GM23338 (cell line): Measurements from ENCODE around the gene GALNT11. TPM values are rescaled to one million over a fixed set of nuclear protein-coding genes. Genes with fewer than 3 reads are reported as not detected.

Experiments used
- ATAC-seq: fragments of 200-7000 bp; cut with Tn5 transposase; 3 replicates; pipeline ENCODE4 v1.9.1; 2020
- DNase-seq: peaks from one replicate; pipeline ENCODE4 v3.0.0-alpha.2; 2015; ENCODE audit warnings: low spot score
- H2AFZ ChIP-seq: fragments of 200-600 bp; sonication (generic); 2 replicates; pipeline ENCODE4 v1.8.0; 2016; ENCODE audit warnings: antibody characterized with exemption, mild to moderate bottlenecking, moderate library complexity
- H3F3A ChIP-seq: fragments of 200-600 bp; sonication (generic); replicated peaks from 2 replicates; pipeline ENCODE4 v1.8.0; 2017; ENCODE audit warnings: antibody characterized with exemption, mixed run types, low read depth
- H3K27ac ChIP-seq: fragments of 200-600 bp; sonication (generic); 2 replicates; pipeline ENCODE4 v1.6.1; 2016; ENCODE audit warnings: low read depth
- H3K27me3 ChIP-seq: fragments of 200-600 bp; sonication (generic); 2 replicates; pipeline ENCODE4 v1.8.0; 2016; ENCODE audit warnings: mild to moderate bottlenecking, mixed run types, moderate library complexity; ENCODE audit not compliant: insufficient read depth
- H3K36me3 ChIP-seq: fragments of 200-600 bp; sonication (generic); 2 replicates; pipeline ENCODE4 v1.8.0; 2016; ENCODE audit warnings: mild to moderate bottlenecking; ENCODE audit not compliant: insufficient read depth
- H3K4me1 ChIP-seq: fragments of 200-600 bp; sonication (generic); 2 replicates; pipeline ENCODE4 v1.8.0; 2016; ENCODE audit warnings: mild to moderate bottlenecking, moderate library complexity; ENCODE audit not compliant: insufficient read depth
- H3K4me2 ChIP-seq: fragments of 200-600 bp; sonication (generic); 2 replicates; pipeline ENCODE4 v1.7.1; 2017; ENCODE audit warnings: mixed run types
- H3K4me3 ChIP-seq: fragments of 200-600 bp; sonication (generic); 2 replicates; pipeline ENCODE4 v1.6.1; 2016; ENCODE audit warnings: mixed run types
- H3K79me2 ChIP-seq: fragments of 200-600 bp; sonication (generic); replicated peaks from 2 replicates; pipeline ENCODE4 v1.8.0; 2017; ENCODE audit warnings: mild to moderate bottlenecking; ENCODE audit not compliant: insufficient read depth
- H3K9me2 ChIP-seq: fragments of 200-600 bp; sonication (generic); 2 replicates; pipeline ENCODE4 v1.8.0; 2017; ENCODE audit not compliant: insufficient read depth
- H4K20me1 ChIP-seq: fragments of 200-600 bp; sonication (generic); replicated peaks from 2 replicates; pipeline ENCODE4 v1.8.0; 2017; ENCODE audit warnings: mild to moderate bottlenecking; ENCODE audit not compliant: insufficient read depth
- H3K27ac Mint-ChIP-seq: 2 replicates; pipeline ENCODE4 v1.8.0; 2020; ENCODE audit warnings: inconsistent platforms, mild to moderate bottlenecking, moderate library complexity, mixed read lengths
- H3K27me3 Mint-ChIP-seq: 3 replicates; pipeline ENCODE4 v1.8.0; 2022; ENCODE audit warnings: low read depth, mild to moderate bottlenecking, moderate library complexity, mixed read lengths, inconsistent platforms; ENCODE audit not compliant: insufficient read depth, poor library complexity
- H3K36me3 Mint-ChIP-seq: 3 replicates; pipeline ENCODE4 v1.8.0; 2021; ENCODE audit warnings: low read depth, mild to moderate bottlenecking, inconsistent platforms, moderate library complexity, mixed read lengths
- H3K4me1 Mint-ChIP-seq: 3 replicates; pipeline ENCODE4 v1.8.0; 2020; ENCODE audit warnings: mild to moderate bottlenecking, inconsistent platforms, mixed read lengths
- H3K4me3 Mint-ChIP-seq: 3 replicates; pipeline ENCODE4 v1.8.0; 2021; ENCODE audit warnings: moderate library complexity, mild to moderate bottlenecking, inconsistent platforms, mixed read lengths
- H3K9me3 Mint-ChIP-seq: 3 replicates; pipeline ENCODE4 v1.8.0; 2020; ENCODE audit warnings: moderate library complexity, mild to moderate bottlenecking, inconsistent platforms, mixed read lengths
- EZH2 ChIP-seq: fragments of 200-600 bp; sonication (generic); IDR thresholded peaks from one replicate; pipeline ENCODE4 v1.8.0; 2017; ENCODE audit warnings: antibody characterized with exemption, mild to moderate bottlenecking, low read depth; ENCODE audit not compliant: unreplicated experiment
- NANOG ChIP-seq: IDR thresholded peaks from 2 replicates; pipeline ENCODE4 v1.6.1; 2016; ENCODE audit warnings: antibody characterized with exemption, borderline replicate concordance
- STAT1 ChIP-seq: IDR thresholded peaks from one replicate; pipeline ENCODE4 v1.6.1; 2016; ENCODE audit warnings: antibody characterized with exemption; ENCODE audit not compliant: unreplicated experiment
- ZNF331 ChIP-seq: fragments of 250-450 bp; sonication (Bioruptor Pico); IDR thresholded peaks from 2 replicates; pipeline ENCODE4 v1.5.0; 2020; ENCODE audit warnings: low read depth, mild to moderate bottlenecking, moderate library complexity
- polyA plus RNA-seq: library from polyadenylated mRNA; unstranded; fragments of >200 nt; fragmentation: Nextera tagmentation; extraction: Ambion mirVana; gene quantifications from 2 replicates; pipeline ENCODE4 v1.2.1, GENCODE V29; 2016
- total RNA-seq: library from RNA; depleted of rRNA; stranded (reverse); fragments of >200 nt; shearing (Covaris generic); gene quantifications from 2 replicates; pipeline ENCODE4 v1.2.3, GENCODE V29; 2014
- TF ChIP-seq, protein P1 (sequence below): IDR thresholded peaks from one replicate; pipeline ENCODE4 v1.6.1; 2018; ENCODE audit warnings: antibody characterized with exemption; ENCODE audit not compliant: unreplicated experiment
- TF ChIP-seq, protein P2 (sequence below): IDR thresholded peaks from 2 replicates; pipeline ENCODE4 v1.6.1; 2016; ENCODE audit warnings: antibody characterized with exemption
- TF ChIP-seq, protein P3 (sequence below), 2 experiments: fragments of 200-600 bp in 1 of 2; sonication (generic) in 1 of 2; conservative IDR thresholded peaks; 2 replicates each; pipeline versions ENCODE4 v1.5.1 to v1.6.1; 2016 to 2017; ENCODE audit warnings: antibody characterized with exemption in 2 of 2, low read depth in 2 of 2, mild to moderate bottlenecking in 2 of 2, moderate library complexity in 1 of 2
- TF ChIP-seq, protein P4 (sequence below): fragments of 250-450 bp; sonication (Bioruptor Pico); IDR thresholded peaks from 2 replicates; pipeline ENCODE4 v1.5.0; 2020; ENCODE audit warnings: mild to moderate bottlenecking, moderate library complexity

Gene GALNT11
- total and polyA plus RNA-seq, 2 experiments from 2014 or later, result 16.1 to 33.6 TPM

DNA sequence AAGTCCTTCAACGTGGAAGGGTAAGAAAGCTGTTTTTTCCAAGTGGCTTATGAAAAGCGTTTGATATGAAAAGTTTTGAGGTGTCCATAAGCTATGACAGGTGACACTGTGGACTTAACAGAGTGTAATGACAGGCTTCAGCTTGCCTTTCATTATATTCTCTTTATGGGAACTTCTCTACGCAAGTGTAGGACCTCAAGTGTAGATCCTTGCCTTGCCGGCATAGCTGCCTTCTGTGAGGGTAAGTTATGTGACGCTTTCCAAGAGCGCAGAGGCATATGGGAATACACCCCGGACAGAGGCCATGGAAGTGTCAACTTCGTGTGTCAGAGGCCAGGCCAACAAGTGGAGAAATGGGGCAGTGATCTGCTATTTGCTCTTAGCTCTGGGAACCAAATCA lies 91.9 kb downstream of the GALNT11 start (continued):
- TF ChIP-seq, protein P1, sequence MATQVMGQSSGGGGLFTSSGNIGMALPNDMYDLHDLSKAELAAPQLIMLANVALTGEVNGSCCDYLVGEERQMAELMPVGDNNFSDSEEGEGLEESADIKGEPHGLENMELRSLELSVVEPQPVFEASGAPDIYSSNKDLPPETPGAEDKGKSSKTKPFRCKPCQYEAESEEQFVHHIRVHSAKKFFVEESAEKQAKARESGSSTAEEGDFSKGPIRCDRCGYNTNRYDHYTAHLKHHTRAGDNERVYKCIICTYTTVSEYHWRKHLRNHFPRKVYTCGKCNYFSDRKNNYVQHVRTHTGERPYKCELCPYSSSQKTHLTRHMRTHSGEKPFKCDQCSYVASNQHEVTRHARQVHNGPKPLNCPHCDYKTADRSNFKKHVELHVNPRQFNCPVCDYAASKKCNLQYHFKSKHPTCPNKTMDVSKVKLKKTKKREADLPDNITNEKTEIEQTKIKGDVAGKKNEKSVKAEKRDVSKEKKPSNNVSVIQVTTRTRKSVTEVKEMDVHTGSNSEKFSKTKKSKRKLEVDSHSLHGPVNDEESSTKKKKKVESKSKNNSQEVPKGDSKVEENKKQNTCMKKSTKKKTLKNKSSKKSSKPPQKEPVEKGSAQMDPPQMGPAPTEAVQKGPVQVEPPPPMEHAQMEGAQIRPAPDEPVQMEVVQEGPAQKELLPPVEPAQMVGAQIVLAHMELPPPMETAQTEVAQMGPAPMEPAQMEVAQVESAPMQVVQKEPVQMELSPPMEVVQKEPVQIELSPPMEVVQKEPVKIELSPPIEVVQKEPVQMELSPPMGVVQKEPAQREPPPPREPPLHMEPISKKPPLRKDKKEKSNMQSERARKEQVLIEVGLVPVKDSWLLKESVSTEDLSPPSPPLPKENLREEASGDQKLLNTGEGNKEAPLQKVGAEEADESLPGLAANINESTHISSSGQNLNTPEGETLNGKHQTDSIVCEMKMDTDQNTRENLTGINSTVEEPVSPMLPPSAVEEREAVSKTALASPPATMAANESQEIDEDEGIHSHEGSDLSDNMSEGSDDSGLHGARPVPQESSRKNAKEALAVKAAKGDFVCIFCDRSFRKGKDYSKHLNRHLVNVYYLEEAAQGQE, result no peak
- no peak for TF ChIP-seq NANOG
- TF ChIP-seq, protein P2, sequence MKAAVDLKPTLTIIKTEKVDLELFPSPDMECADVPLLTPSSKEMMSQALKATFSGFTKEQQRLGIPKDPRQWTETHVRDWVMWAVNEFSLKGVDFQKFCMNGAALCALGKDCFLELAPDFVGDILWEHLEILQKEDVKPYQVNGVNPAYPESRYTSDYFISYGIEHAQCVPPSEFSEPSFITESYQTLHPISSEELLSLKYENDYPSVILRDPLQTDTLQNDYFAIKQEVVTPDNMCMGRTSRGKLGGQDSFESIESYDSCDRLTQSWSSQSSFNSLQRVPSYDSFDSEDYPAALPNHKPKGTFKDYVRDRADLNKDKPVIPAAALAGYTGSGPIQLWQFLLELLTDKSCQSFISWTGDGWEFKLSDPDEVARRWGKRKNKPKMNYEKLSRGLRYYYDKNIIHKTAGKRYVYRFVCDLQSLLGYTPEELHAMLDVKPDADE, result no peak

DNA sequence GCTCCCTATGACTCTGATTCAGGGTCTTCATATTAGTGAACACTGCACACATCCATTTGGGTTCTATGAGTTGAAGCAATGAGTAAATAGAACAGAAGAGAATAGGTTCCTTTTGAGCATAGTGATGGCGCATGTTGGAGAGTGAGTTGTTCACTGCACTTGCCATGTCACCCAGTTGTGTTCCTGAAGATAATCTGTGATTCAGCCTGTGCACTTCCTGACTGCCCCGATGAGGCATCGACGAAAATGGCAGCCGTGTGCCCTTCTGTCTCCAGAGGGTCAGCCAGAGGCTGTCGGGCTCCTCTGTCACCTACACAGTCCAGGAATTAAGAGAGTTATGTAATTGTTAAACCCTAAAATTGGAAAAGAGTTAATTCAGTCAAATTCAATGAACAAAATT lies 94.7 kb downstream of the GALNT11 start:
- ATAC-seq (no peak), DNase-seq (no peak)
- H3K79me2 ChIP-seq, result no peaks in the 10 kb centered on the region
- Mint-ChIP-seq H3K4me3 (no peak overlapping the region), H3K27ac (no peak overlapping the region), H3K9me3 (no peaks in the 10 kb centered on the region), H3K4me1 (no peaks in the 10 kb centered on the region), H3K36me3 (peaks cover 55% of the 10 kb centered on the region), H3K27me3 (peaks cover 1% of the 10 kb centered on the region)
- peaks cover 18% of the 10 kb centered on the region; the same call in 1 of the 2 replicates for H3K36me3 ChIP-seq
- H3K9me2 ChIP-seq, result no peaks in the 10 kb centered on the region
- no peak overlapping the region for H3K4me3 ChIP-seq
- H2AFZ ChIP-seq, result no peak overlapping the region
- no peaks in the 10 kb centered on the region for H3F3A ChIP-seq
- H3K27ac ChIP-seq, result no peak overlapping the region
- no peaks in the 10 kb centered on the region for H4K20me1 ChIP-seq
- no peaks in the 10 kb centered on the region for H3K4me1 ChIP-seq
- no peak overlapping the region for H3K4me2 ChIP-seq
- H3K27me3 ChIP-seq, result no peaks in the 10 kb centered on the region
- TF ChIP-seq ZNF331 (CRISPR knock-in tag), result no peak
- TF ChIP-seq, protein P3, sequence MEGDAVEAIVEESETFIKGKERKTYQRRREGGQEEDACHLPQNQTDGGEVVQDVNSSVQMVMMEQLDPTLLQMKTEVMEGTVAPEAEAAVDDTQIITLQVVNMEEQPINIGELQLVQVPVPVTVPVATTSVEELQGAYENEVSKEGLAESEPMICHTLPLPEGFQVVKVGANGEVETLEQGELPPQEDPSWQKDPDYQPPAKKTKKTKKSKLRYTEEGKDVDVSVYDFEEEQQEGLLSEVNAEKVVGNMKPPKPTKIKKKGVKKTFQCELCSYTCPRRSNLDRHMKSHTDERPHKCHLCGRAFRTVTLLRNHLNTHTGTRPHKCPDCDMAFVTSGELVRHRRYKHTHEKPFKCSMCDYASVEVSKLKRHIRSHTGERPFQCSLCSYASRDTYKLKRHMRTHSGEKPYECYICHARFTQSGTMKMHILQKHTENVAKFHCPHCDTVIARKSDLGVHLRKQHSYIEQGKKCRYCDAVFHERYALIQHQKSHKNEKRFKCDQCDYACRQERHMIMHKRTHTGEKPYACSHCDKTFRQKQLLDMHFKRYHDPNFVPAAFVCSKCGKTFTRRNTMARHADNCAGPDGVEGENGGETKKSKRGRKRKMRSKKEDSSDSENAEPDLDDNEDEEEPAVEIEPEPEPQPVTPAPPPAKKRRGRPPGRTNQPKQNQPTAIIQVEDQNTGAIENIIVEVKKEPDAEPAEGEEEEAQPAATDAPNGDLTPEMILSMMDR (conservative IDR thresholded peaks at IDR 0.05; ENCODE audit: low read depth in 2 of 2), result no peak
- TF ChIP-seq EZH2, result no peak
- no peak for TF ChIP-seq NANOG
- TF ChIP-seq, protein P4, sequence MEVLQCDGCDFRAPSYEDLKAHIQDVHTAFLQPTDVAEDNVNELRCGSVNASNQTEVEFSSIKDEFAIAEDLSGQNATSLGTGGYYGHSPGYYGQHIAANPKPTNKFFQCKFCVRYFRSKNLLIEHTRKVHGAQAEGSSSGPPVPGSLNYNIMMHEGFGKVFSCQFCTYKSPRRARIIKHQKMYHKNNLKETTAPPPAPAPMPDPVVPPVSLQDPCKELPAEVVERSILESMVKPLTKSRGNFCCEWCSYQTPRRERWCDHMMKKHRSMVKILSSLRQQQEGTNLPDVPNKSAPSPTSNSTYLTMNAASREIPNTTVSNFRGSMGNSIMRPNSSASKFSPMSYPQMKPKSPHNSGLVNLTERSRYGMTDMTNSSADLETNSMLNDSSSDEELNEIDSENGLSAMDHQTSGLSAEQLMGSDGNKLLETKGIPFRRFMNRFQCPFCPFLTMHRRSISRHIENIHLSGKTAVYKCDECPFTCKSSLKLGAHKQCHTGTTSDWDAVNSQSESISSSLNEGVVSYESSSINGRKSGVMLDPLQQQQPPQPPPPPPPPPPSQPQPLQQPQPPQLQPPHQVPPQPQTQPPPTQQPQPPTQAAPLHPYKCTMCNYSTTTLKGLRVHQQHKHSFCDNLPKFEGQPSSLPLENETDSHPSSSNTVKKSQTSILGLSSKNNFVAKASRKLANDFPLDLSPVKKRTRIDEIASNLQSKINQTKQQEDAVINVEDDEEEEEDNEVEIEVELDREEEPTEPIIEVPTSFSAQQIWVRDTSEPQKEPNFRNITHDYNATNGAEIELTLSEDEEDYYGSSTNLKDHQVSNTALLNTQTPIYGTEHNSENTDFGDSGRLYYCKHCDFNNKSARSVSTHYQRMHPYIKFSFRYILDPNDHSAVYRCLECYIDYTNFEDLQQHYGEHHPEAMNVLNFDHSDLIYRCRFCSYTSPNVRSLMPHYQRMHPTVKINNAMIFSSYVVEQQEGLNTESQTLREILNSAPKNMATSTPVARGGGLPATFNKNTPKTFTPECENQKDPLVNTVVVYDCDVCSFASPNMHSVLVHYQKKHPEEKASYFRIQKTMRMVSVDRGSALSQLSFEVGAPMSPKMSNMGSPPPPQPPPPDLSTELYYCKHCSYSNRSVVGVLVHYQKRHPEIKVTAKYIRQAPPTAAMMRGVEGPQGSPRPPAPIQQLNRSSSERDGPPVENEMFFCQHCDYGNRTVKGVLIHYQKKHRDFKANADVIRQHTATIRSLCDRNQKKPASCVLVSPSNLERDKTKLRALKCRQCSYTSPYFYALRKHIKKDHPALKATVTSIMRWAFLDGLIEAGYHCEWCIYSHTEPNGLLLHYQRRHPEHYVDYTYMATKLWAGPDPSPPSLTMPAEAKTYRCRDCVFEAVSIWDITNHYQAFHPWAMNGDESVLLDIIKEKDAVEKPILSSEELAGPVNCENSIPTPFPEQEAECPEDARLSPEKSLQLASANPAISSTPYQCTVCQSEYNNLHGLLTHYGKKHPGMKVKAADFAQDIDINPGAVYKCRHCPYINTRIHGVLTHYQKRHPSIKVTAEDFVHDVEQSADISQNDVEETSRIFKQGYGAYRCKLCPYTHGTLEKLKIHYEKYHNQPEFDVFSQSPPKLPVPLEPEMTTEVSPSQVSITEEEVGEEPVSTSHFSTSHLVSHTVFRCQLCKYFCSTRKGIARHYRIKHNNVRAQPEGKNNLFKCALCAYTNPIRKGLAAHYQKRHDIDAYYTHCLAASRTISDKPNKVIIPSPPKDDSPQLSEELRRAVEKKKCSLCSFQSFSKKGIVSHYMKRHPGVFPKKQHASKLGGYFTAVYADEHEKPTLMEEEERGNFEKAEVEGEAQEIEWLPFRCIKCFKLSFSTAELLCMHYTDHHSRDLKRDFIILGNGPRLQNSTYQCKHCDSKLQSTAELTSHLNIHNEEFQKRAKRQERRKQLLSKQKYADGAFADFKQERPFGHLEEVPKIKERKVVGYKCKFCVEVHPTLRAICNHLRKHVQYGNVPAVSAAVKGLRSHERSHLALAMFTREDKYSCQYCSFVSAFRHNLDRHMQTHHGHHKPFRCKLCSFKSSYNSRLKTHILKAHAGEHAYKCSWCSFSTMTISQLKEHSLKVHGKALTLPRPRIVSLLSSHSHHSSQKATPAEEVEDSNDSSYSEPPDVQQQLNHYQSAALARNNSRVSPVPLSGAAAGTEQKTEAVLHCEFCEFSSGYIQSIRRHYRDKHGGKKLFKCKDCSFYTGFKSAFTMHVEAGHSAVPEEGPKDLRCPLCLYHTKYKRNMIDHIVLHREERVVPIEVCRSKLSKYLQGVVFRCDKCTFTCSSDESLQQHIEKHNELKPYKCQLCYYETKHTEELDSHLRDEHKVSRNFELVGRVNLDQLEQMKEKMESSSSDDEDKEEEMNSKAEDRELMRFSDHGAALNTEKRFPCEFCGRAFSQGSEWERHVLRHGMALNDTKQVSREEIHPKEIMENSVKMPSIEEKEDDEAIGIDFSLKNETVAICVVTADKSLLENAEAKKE, result no peak
- TF ChIP-seq, protein P1, result no peak
- no peak for TF ChIP-seq STAT1
